ENCODE results near the gene NNMT.

DNA sequence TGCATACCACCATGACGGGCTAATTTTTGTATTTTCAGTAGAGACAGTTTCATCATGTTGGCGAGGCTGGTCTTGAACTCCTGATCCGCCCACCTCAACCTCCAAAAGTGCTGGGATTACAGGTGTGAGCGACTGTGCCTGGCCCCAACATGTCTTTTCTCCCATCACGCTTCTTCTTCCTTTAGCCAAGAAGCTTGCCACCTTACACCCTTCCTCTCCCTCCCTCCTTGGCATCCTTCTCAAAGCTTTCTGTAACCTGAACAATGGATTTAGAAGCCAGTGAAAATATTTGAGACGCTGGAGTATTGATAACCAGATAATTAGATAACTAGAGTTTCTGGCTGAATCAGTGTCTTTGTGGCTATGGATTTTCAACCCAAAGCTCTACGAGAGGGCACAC, 11.3 kb upstream of the NNMT start:
- no peak for TF ChIP-seq POLR2A (IDR thresholded peaks at IDR 0.05)
- TF ChIP-seq CTCF (IDR thresholded peaks at IDR 0.05) = no peak
